OCI-LY1 (cell line): Measurements from ENCODE around the gene ARHGAP10.

ENCODE experiments used
- H2AFZ ChIP-seq: fragments of 200-600 bp; sonication (generic), shearing (Covaris generic); 2 replicates; pipeline ENCODE4 v1.6.0; 2014; ENCODE audit warnings: antibody characterized with exemption, mild to moderate bottlenecking, low read length
- H3F3A ChIP-seq: fragments of 200-600 bp; sonication (generic), shearing (Covaris generic); 2 replicates; pipeline ENCODE4 v1.6.0; 2014; ENCODE audit warnings: mild to moderate bottlenecking, antibody characterized with exemption, low read length, moderate library complexity; ENCODE audit not compliant: insufficient read depth
- H3K27ac ChIP-seq: fragments of 200-600 bp; sonication (generic); 2 replicates; pipeline ENCODE4 v1.5.1; 2014; ENCODE audit warnings: low read length, mixed run types, mild to moderate bottlenecking, low read depth; ENCODE audit not compliant: poor library complexity, severe bottlenecking
- H3K27me3 ChIP-seq: fragments of 200-600 bp; sonication (generic); 2 replicates; pipeline ENCODE4 v1.6.0; 2014; ENCODE audit warnings: antibody characterized with exemption, mild to moderate bottlenecking, low read length, moderate library complexity; ENCODE audit not compliant: insufficient read depth
- H3K36me3 ChIP-seq: fragments of 200-600 bp; sonication (generic); 2 replicates; pipeline ENCODE4 v1.6.1; 2014; ENCODE audit warnings: mild to moderate bottlenecking, antibody characterized with exemption, low read length, moderate library complexity, mixed read lengths; ENCODE audit not compliant: insufficient read depth
- H3K4me1 ChIP-seq: fragments of 200-600 bp; sonication (generic); 2 replicates; pipeline ENCODE4 v1.5.1; 2014; ENCODE audit warnings: mild to moderate bottlenecking, low read length, moderate library complexity; ENCODE audit not compliant: insufficient read depth, severe bottlenecking
- H3K4me2 ChIP-seq: fragments of 200-600 bp; sonication (generic), shearing (Covaris generic); 2 replicates; pipeline ENCODE4 v1.6.1; 2014; ENCODE audit warnings: low read length
- H3K4me3 ChIP-seq: fragments of 200-600 bp; sonication (generic); 2 replicates; pipeline ENCODE4 v1.5.1; 2014; ENCODE audit warnings: low read length, low read depth, mild to moderate bottlenecking, mixed read lengths; ENCODE audit not compliant: poor library complexity, severe bottlenecking
- H3K79me2 ChIP-seq: fragments of 200-600 bp; shearing (Covaris generic); 2 replicates; pipeline ENCODE4 v1.6.1; 2016; ENCODE audit warnings: mixed run types, low read length, mixed read lengths; ENCODE audit not compliant: insufficient read depth
- H3K9ac ChIP-seq: fragments of 200-600 bp; sonication (generic), shearing (Covaris generic); 2 replicates; pipeline ENCODE4 v1.6.1; 2014; ENCODE audit warnings: mild to moderate bottlenecking, low read length, mixed read lengths
- H3K9me2 ChIP-seq: fragments of 200-600 bp; sonication (generic), shearing (Covaris generic); 2 replicates; pipeline ENCODE4 v1.6.1; 2014; ENCODE audit warnings: low read depth, mild to moderate bottlenecking, low read length, mixed read lengths
- H3K9me3 ChIP-seq: fragments of 200-600 bp; shearing (Covaris generic); 2 replicates; pipeline ENCODE4 v1.6.1; 2014; ENCODE audit warnings: low read length, mixed read lengths
- H4K20me1 ChIP-seq: fragments of 200-600 bp; sonication (generic), shearing (Covaris generic); 2 replicates; pipeline ENCODE4 v1.6.0; 2016; ENCODE audit warnings: mild to moderate bottlenecking, low read length; ENCODE audit not compliant: insufficient read depth
- EZH2 ChIP-seq: fragments of 200-600 bp; sonication (generic), shearing (Covaris generic); IDR thresholded peaks from 2 replicates; pipeline ENCODE4 v1.8.0; 2017; ENCODE audit warnings: borderline replicate concordance, mixed run types, mild to moderate bottlenecking, antibody characterized with exemption, low read length, moderate library complexity, mixed read lengths
- TF ChIP-seq, protein P1 (sequence below): fragments of 200-600 bp; sonication (generic), shearing (Covaris generic); IDR thresholded peaks from 2 replicates; pipeline ENCODE4 v1.5.1; 2017; ENCODE audit warnings: mild to moderate bottlenecking, antibody characterized with exemption, low read length, moderate library complexity, mixed read lengths

The ARHGAP10 gene

GRCh38 chr4:147829401-147830101 lies 97.7 kb downstream of the ARHGAP10 start:
- Histone ChIP-seq H3K9ac (no peak overlapping the region), H4K20me1 (no peaks in the 10 kb centered on the region), H3F3A (no peaks in the 10 kb centered on the region), H3K27me3 (no peaks in the 10 kb centered on the region), H3K4me2 (no peak overlapping the region), H2AFZ (no peak overlapping the region), H3K4me1 (no peaks in the 10 kb centered on the region), H3K4me3 (no peak overlapping the region), H3K79me2 (no peaks in the 10 kb centered on the region), H3K9me2 (no peaks in the 10 kb centered on the region), H3K9me3 (no peaks in the 10 kb centered on the region), H3K36me3 (no peaks in the 10 kb centered on the region), H3K27ac (no peak overlapping the region)
- no peak for TF ChIP-seq EZH2
- TF ChIP-seq, protein P1, sequence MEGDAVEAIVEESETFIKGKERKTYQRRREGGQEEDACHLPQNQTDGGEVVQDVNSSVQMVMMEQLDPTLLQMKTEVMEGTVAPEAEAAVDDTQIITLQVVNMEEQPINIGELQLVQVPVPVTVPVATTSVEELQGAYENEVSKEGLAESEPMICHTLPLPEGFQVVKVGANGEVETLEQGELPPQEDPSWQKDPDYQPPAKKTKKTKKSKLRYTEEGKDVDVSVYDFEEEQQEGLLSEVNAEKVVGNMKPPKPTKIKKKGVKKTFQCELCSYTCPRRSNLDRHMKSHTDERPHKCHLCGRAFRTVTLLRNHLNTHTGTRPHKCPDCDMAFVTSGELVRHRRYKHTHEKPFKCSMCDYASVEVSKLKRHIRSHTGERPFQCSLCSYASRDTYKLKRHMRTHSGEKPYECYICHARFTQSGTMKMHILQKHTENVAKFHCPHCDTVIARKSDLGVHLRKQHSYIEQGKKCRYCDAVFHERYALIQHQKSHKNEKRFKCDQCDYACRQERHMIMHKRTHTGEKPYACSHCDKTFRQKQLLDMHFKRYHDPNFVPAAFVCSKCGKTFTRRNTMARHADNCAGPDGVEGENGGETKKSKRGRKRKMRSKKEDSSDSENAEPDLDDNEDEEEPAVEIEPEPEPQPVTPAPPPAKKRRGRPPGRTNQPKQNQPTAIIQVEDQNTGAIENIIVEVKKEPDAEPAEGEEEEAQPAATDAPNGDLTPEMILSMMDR, result no peak

DNA sequence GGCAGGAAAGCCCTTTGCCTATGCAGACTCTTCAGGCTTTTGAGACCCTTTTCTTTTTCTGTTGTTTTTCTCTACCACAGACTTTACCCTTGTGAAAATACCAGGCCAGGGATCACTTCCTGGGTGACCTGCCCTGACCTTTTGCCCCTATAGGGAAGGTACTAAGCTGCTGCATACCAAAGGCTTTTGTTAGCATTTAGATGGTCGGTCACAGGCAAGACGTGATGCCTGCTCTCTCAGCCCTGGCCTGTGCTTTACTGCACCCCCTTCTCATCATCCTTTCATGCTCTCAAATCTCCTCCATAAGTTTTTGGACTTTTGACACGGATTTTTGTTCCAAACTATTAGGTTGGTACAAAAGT lies 98.2 kb downstream of the ARHGAP10 start:
- Histone ChIP-seq H3K36me3 (no peaks in the 10 kb centered on the region), H3K79me2 (no peaks in the 10 kb centered on the region)

GRCh38 chr4:147830987-147831386 lies 99.1 kb downstream of the ARHGAP10 start:
- Histone ChIP-seq H4K20me1 (no peaks in the 10 kb centered on the region), H3K4me1 (no peaks in the 10 kb centered on the region), H2AFZ (no peak overlapping the region), H3K27me3 (no peaks in the 10 kb centered on the region), H3K9ac (no peak overlapping the region), H3K9me3 (no peaks in the 10 kb centered on the region), H3K36me3 (no peaks in the 10 kb centered on the region), H3K79me2 (no peaks in the 10 kb centered on the region), H3K4me2 (no peak overlapping the region), H3F3A (no peaks in the 10 kb centered on the region), H3K9me2 (no peaks in the 10 kb centered on the region), H3K4me3 (no peak overlapping the region), H3K27ac (no peak overlapping the region)
- TF ChIP-seq, protein P1, result no peak
- TF ChIP-seq EZH2, result no peak

More for the DNA sequence above, 98.2 kb downstream of the ARHGAP10 start:
- no peak overlapping the region for H2AFZ ChIP-seq
- H3K27ac ChIP-seq, result no peak overlapping the region
- no peaks in the 10 kb centered on the region for H3K27me3 ChIP-seq
- H3K9me3 ChIP-seq, result no peaks in the 10 kb centered on the region
- H3K4me2 ChIP-seq, result no peak overlapping the region
- H3K9me2 ChIP-seq, result no peaks in the 10 kb centered on the region
- no peaks in the 10 kb centered on the region for H4K20me1 ChIP-seq
- no peak for TF ChIP-seq EZH2
- TF ChIP-seq, protein P1, result no peak
- H3K4me3 ChIP-seq, result no peak overlapping the region
- no peak overlapping the region for H3K9ac ChIP-seq
- H3K4me1 ChIP-seq, result no peaks in the 10 kb centered on the region
- no peaks in the 10 kb centered on the region for H3F3A ChIP-seq
